ENCODE data around the gene UGGT1.
A peak's percentile ranks its signal among the peaks of the same experiment; 100 is the strongest.

Gene UGGT1

GRCh38 chr2:128236491-128237035 is 145.6 kb downstream of the UGGT1 start:
- no peak for TF ChIP-seq CTCF (conservative IDR thresholded peaks at IDR 0.05; ENCODE audit: low read depth)
- DNase-seq (ENCODE audit: low spot score) = peak; percentile 26
- ChIA-PET POLR2A (ENCODE audit: low non-redundant PET) (no interaction called here), CTCF (interaction anchor here (0.5 to 0.9 kb wide), 4 partner anchors 24 to 1185 kb away, joined by 3 to 4 read pairs (median 3); no protein-coding TSS in a partner anchor)
- H3K27ac ChIP-seq = 0 out of 2 replicates have a peak overlapping the region, but pooled peaks have one; percentile 27

GRCh38 chr2:128237081-128237534 is 146.1 kb downstream of the UGGT1 start:
- no peak for DNase-seq (ENCODE audit: low spot score)
- no peak overlapping the region for H3K27ac ChIP-seq
- TF ChIP-seq CTCF (conservative IDR thresholded peaks at IDR 0.05; ENCODE audit: low read depth) = no peak
- CTCF ChIA-PET = interaction anchor here (0.6 to 0.7 kb wide), 2 partner anchors 32 to 1184 kb away, joined by 3 to 4 read pairs; no protein-coding TSS in a partner anchor
- POLR2A ChIA-PET (ENCODE audit: low non-redundant PET) = no interaction called here

- CTCF ChIA-PET = no interaction called here
- no peak overlapping the region for H3K27ac ChIP-seq
- POLR2A ChIA-PET (ENCODE audit: low non-redundant PET) = no interaction called here
- DNase-seq (ENCODE audit: low spot score) = no peak
- TF ChIP-seq CTCF (conservative IDR thresholded peaks at IDR 0.05; ENCODE audit: low read depth) = no peak
Measured at GRCh38 chr2:128237911-128238697, 147.1 kb downstream of the UGGT1 start.

GRCh38 chr2:128241896-128242295 is 150.9 kb downstream of the UGGT1 start:
- ChIA-PET POLR2A (ENCODE audit: low non-redundant PET) (no interaction called here), CTCF (no interaction called here)
- no peak for DNase-seq (ENCODE audit: low spot score)
- H3K27ac ChIP-seq = no peak overlapping the region
- no peak for TF ChIP-seq CTCF (conservative IDR thresholded peaks at IDR 0.05; ENCODE audit: low read depth)
